Calu3 (cell line): ENCODE measurements around the gene SH2D6. TPM values are rescaled to one million over a fixed set of nuclear protein-coding genes. Genes with fewer than 3 reads are reported as not detected.

Source experiments
- BruUV-seq: library from RNA; stranded (reverse); fragments of 400-500 nt; replicated peaks from 2 replicates; lab custom pipeline; 2021; lab: Mats Ljungman, UMichigan
- CTCF ChIA-PET: fragments of 300-600 bp; sonication (Branson Sonifier 250); formaldehyde crosslinking; loops from one replicate; lab custom pipeline; 2022; ENCODE audit warnings: antibody characterized with exemption; lab: Charles Lee
- DNase-seq: peaks from one replicate; pipeline ENCODE4 v3.0.0; 2022
- H3K27ac Mint-ChIP-seq: one replicate; pipeline ENCODE4 v1.8.0; 2022; ENCODE audit warnings: mixed read lengths; ENCODE audit not compliant: unreplicated experiment
- H3K27me3 Mint-ChIP-seq: one replicate; pipeline ENCODE4 v1.8.0; 2022; ENCODE audit warnings: mixed read lengths; ENCODE audit not compliant: unreplicated experiment
- H3K36me3 Mint-ChIP-seq: one replicate; pipeline ENCODE4 v1.8.0; 2022; ENCODE audit warnings: mild to moderate bottlenecking, moderate library complexity, mixed read lengths; ENCODE audit not compliant: insufficient read depth, unreplicated experiment
- H3K4me1 Mint-ChIP-seq: one replicate; pipeline ENCODE4 v1.8.0; 2022; ENCODE audit warnings: mild to moderate bottlenecking, low read depth, mixed read lengths; ENCODE audit not compliant: unreplicated experiment
- H3K4me3 Mint-ChIP-seq: one replicate; pipeline ENCODE4 v1.8.0; 2022; ENCODE audit warnings: mild to moderate bottlenecking, low read depth, moderate library complexity, mixed read lengths; ENCODE audit not compliant: unreplicated experiment
- H3K9me3 Mint-ChIP-seq: one replicate; pipeline ENCODE4 v1.8.0; 2022; ENCODE audit warnings: low read depth, mixed read lengths; ENCODE audit not compliant: unreplicated experiment
- intact Hi-C: fragments of 100-400 bp; cut with micrococcal nuclease; formaldehyde crosslinking; loops from one replicate; pipeline ENCODE4 v1.10.0; 2022; ENCODE audit not compliant: unreplicated experiment
- total RNA-seq: library from RNA; stranded (reverse); gene quantifications from 2 replicates; pipeline ENCODE4 v1.2.3, GENCODE V29; 2022
- TF ChIP-seq, protein P1 (sequence below): fragments of 200-600 bp; IDR thresholded peaks from one replicate; pipeline ENCODE4 v1.8.0; 2022; ENCODE audit warnings: antibody characterized with exemption; ENCODE audit not compliant: unreplicated experiment

The SH2D6 gene
- total RNA-seq, 1 experiment from 2014 or later: 1.8 TPM

DNA sequence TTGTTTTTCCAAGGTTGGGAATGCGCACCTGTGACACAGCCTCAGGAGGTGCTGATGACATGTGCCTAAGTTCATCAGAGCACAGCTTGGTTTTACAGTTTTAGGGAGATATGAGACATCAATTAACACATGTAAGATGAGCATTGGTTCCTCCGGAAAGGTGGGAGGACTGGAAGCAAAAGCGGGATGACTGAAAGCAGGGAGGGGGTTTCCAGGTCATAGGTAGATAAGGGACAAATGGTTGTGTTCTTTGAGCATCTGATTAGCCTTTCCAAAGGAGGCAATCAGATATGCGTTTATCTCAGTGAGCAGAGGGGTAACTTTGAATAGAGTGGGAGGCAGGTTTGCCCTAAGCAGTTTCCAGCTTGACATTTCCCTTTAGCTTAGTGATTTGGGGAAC lies 34.7 kb upstream of the SH2D6 start:
- H3K36me3 Mint-ChIP-seq: peaks cover 8% of the 10 kb centered on the region
- TF ChIP-seq, protein P1, sequence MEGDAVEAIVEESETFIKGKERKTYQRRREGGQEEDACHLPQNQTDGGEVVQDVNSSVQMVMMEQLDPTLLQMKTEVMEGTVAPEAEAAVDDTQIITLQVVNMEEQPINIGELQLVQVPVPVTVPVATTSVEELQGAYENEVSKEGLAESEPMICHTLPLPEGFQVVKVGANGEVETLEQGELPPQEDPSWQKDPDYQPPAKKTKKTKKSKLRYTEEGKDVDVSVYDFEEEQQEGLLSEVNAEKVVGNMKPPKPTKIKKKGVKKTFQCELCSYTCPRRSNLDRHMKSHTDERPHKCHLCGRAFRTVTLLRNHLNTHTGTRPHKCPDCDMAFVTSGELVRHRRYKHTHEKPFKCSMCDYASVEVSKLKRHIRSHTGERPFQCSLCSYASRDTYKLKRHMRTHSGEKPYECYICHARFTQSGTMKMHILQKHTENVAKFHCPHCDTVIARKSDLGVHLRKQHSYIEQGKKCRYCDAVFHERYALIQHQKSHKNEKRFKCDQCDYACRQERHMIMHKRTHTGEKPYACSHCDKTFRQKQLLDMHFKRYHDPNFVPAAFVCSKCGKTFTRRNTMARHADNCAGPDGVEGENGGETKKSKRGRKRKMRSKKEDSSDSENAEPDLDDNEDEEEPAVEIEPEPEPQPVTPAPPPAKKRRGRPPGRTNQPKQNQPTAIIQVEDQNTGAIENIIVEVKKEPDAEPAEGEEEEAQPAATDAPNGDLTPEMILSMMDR: no peak
- H3K4me3 Mint-ChIP-seq: no peak overlapping the region
- no peaks in the 10 kb centered on the region for H3K27me3 Mint-ChIP-seq
- intact Hi-C loops: no loop called here
- BruUV-seq: no TSS peak
- no peak overlapping the region for H3K27ac Mint-ChIP-seq
- no peak for DNase-seq
- H3K9me3 Mint-ChIP-seq: no peaks in the 10 kb centered on the region
- no peaks in the 10 kb centered on the region for H3K4me1 Mint-ChIP-seq
- CTCF ChIA-PET: no interaction called here

DNA sequence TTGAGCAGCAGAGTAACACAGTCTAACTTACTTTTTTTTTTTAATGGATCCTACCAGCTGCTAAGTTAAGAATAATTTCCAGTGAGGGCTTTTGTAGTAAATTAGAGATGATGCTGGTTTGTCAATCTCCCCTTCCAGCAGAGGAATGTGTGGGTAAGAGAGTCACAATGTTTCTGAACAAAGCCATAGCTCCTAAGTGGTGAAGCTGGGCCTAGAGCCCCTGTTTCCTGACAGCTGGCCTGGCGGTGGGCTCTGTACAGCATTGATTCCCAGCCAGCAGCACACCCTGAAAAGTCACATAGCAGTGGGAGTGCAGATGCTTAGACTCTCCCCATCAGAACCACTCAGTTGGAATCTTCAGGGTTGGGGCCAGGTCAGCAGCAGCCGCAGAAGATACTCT lies 32.8 kb upstream of the SH2D6 start:
- Mint-ChIP-seq H3K36me3 (peaks cover 14% of the 10 kb centered on the region), H3K27me3 (no peaks in the 10 kb centered on the region), H3K27ac (no peak overlapping the region), H3K4me1 (no peaks in the 10 kb centered on the region), H3K9me3 (no peaks in the 10 kb centered on the region), H3K4me3 (no peak overlapping the region)
- TF ChIP-seq, protein P1: no peak
- no TSS peak for BruUV-seq
- CTCF ChIA-PET: no interaction called here
- intact Hi-C loops: no loop called here
- DNase-seq: no peak

DNA sequence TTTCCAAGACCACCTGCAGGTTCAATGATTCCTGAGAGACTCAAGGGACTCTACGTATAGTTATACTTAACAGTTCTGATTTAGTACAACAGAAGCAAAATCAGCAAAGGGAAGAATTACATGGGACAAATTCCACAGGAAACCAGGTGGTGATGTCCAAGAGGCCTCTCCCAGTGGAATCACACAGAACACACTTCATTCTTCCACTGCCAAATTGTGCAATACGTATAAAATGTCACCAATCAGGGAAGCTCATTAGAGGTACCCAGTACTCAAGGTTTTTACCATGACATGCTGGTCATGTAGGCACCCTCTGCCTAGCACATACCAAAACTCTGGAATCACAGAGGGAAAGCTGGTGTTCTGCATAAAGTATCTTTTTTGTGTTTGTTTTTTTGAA lies 30.8 kb upstream of the SH2D6 start:
- no peaks in the 10 kb centered on the region for H3K4me1 Mint-ChIP-seq
- intact Hi-C loops: no loop called here
- no TSS peak for BruUV-seq
- H3K27me3 Mint-ChIP-seq: no peaks in the 10 kb centered on the region
- DNase-seq: no peak
- peaks cover 21% of the 10 kb centered on the region for H3K36me3 Mint-ChIP-seq
- CTCF ChIA-PET: no interaction called here
- H3K4me3 Mint-ChIP-seq: no peak overlapping the region
- H3K27ac Mint-ChIP-seq: no peak overlapping the region
- H3K9me3 Mint-ChIP-seq: no peaks in the 10 kb centered on the region
- TF ChIP-seq, protein P1: no peak

DNA sequence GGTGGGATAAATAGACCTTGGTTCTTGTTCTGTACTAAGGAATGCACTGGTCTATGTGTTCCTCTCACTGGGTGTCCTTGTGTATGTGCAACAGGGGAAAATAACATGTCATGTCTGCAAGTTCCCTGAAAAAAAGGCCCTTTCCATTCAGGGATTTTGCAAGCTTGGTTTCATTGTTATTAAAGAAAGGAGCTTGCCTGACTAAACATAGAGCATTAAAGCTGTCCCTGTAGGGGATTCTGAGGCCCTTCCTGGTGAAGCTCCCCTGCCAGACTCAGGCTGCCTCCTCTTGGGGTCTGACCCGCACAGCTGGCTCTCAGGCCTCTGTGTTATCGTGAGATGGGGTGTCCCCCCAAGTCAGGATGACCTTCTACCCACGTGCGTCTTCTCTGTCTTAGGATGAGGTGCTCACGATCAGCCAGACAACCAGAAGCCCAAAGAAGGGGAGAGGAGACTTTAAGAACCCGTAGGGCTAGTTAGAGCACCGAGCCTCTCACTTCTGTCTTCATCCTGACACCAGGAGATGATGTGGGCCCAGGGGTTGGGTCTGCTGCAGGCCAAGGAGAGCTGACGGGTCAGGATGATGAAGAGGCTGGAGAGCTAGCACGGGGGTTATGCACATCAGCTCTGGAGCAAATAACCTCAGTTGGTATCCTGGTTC lies 29.5 kb upstream of the SH2D6 start:
- BruUV-seq: no TSS peak
- no peaks in the 10 kb centered on the region for H3K4me1 Mint-ChIP-seq
- peaks cover 21% of the 10 kb centered on the region for H3K36me3 Mint-ChIP-seq
- CTCF ChIA-PET: interaction anchor here (5.0 kb wide), 1 partner anchor 163 kb away, joined by 25 read pairs; no protein-coding TSS in a partner anchor
- intact Hi-C loops: no loop called here
- no peaks in the 10 kb centered on the region for H3K27me3 Mint-ChIP-seq
- TF ChIP-seq, protein P1: no peak
- no peaks in the 10 kb centered on the region for H3K9me3 Mint-ChIP-seq
- no peak overlapping the region for H3K27ac Mint-ChIP-seq
- no peak overlapping the region for H3K4me3 Mint-ChIP-seq
- DNase-seq: no peak
